ENCODE results near the gene UAP1. TPM values are rescaled to one million over a fixed set of nuclear protein-coding genes. Genes with fewer than 3 reads are reported as not detected.
"Not testable (repeated sequence)": the region's sequence is repeated elsewhere in the genome, so short reads cannot be mapped to it uniquely, and the experiment has no call there.

Gene UAP1
- total RNA-seq, 1 donor from 2014 or later, result 54.7 TPM

GRCh38 chr1:162571121-162571520 lies 9.6 kb downstream of the UAP1 start:
- H3K9me3 Mint-ChIP-seq; H3K4me3 Mint-ChIP-seq (ENCODE audit: low read depth); DNase-seq (ENCODE audit: low spot score); H3K27me3 Mint-ChIP-seq (ENCODE audit: low read depth); H3K27ac Mint-ChIP-seq; intact Hi-C loops (cut with micrococcal nuclease): not testable (repeated sequence)
- peaks cover 16% of the 10 kb centered on the region for H3K4me1 Mint-ChIP-seq (ENCODE audit: low read depth)
- H3K36me3 Mint-ChIP-seq (ENCODE audit: low read depth), result peaks cover 37% of the 10 kb centered on the region

DNA sequence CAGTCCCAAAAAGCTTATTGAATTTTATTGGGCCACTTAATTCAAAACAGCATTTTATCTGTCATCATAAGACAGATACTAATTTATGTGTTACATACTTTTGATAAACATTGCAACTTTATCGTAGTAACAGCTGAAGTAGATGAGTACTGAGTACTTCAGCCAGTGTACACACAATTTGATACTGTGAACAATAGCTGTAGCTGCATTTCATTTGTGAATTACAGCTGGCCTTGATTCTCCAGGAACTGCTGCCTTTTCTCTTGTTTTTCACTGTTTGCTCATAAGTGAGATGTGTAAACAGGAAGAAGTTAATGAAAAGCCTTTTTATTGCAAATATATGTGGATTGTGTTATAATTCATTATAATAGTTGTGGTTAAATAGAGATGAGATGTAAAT lies 10.2 kb downstream of the UAP1 start:
- no peaks in the 10 kb centered on the region for H3K9me3 Mint-ChIP-seq
- H3K27ac Mint-ChIP-seq, result no peak overlapping the region
- H3K36me3 Mint-ChIP-seq (ENCODE audit: low read depth), result peaks cover 33% of the 10 kb centered on the region
- H3K4me1 Mint-ChIP-seq (ENCODE audit: low read depth), result peaks cover 16% of the 10 kb centered on the region
- no peak for DNase-seq (ENCODE audit: low spot score)
- intact Hi-C loops (cut with micrococcal nuclease), result no loop called here
- no peak overlapping the region for H3K4me3 Mint-ChIP-seq (ENCODE audit: low read depth)
- H3K27me3 Mint-ChIP-seq (ENCODE audit: low read depth), result no peaks in the 10 kb centered on the region

DNA sequence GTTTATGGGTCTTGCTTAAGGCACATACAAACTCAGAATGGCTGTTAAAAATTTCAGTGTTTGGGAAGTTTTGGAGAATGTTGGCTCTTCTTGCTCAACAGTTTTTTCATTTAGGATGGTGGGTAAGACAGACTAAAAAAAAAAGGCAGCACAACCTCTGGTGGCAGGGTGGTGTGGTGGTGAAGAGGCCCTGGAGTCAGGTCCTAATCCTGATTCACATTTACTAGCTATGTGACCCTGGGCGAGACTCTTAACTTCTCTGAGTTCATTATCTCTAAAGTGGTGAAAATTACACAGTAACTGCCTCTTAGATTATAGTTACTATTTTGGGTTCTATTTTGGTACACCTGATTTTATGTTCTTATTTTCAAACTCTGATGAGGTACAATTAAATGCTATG lies 11.6 kb downstream of the UAP1 start:
- Mint-ChIP-seq H3K27ac (no peak overlapping the region), H3K9me3 (no peaks in the 10 kb centered on the region), H3K36me3 (ENCODE audit: low read depth) (peaks cover 22% of the 10 kb centered on the region), H3K27me3 (ENCODE audit: low read depth) (no peaks in the 10 kb centered on the region), H3K4me1 (ENCODE audit: low read depth) (peaks cover 14% of the 10 kb centered on the region), H3K4me3 (ENCODE audit: low read depth) (no peak overlapping the region)
- intact Hi-C loops (cut with micrococcal nuclease), result no loop called here
- DNase-seq (ENCODE audit: low spot score), result no peak

GRCh38 chr1:162578071-162578700 lies 16.7 kb downstream of the UAP1 start:
- peaks cover 2% of the 10 kb centered on the region for H3K4me1 Mint-ChIP-seq (ENCODE audit: low read depth)
- H3K27ac Mint-ChIP-seq, result no peak overlapping the region
- no peaks in the 10 kb centered on the region for H3K27me3 Mint-ChIP-seq (ENCODE audit: low read depth)
- no peaks in the 10 kb centered on the region for H3K9me3 Mint-ChIP-seq
- intact Hi-C loops (cut with micrococcal nuclease), result no loop called here
- H3K36me3 Mint-ChIP-seq (ENCODE audit: low read depth), result peaks cover 24% of the 10 kb centered on the region
- no peak overlapping the region for H3K4me3 Mint-ChIP-seq (ENCODE audit: low read depth)
- no peak for DNase-seq (ENCODE audit: low spot score)

- intact Hi-C loops (cut with micrococcal nuclease), result no loop called here
- no peaks in the 10 kb centered on the region for H3K9me3 Mint-ChIP-seq
- no peaks in the 10 kb centered on the region for H3K27me3 Mint-ChIP-seq (ENCODE audit: low read depth)
- peaks cover 21% of the 10 kb centered on the region for H3K36me3 Mint-ChIP-seq (ENCODE audit: low read depth)
- peaks cover 2% of the 10 kb centered on the region for H3K4me1 Mint-ChIP-seq (ENCODE audit: low read depth)
- no peak overlapping the region for H3K27ac Mint-ChIP-seq
- no peak overlapping the region for H3K4me3 Mint-ChIP-seq (ENCODE audit: low read depth)
- no peak for DNase-seq (ENCODE audit: low spot score)
Observed at GRCh38 chr1:162578936-162579335, 17.4 kb downstream of the UAP1 start.

- Mint-ChIP-seq H3K4me1 (ENCODE audit: low read depth) (peaks cover 2% of the 10 kb centered on the region), H3K4me3 (ENCODE audit: low read depth) (no peak overlapping the region), H3K36me3 (ENCODE audit: low read depth) (peaks cover 21% of the 10 kb centered on the region), H3K27me3 (ENCODE audit: low read depth) (no peaks in the 10 kb centered on the region), H3K9me3 (no peaks in the 10 kb centered on the region), H3K27ac (no peak overlapping the region)
- intact Hi-C loops (cut with micrococcal nuclease), result no loop called here
- DNase-seq (ENCODE audit: low spot score), result no peak
Observed at GRCh38 chr1:162580308-162580707, 18.8 kb downstream of the UAP1 start.

DNA sequence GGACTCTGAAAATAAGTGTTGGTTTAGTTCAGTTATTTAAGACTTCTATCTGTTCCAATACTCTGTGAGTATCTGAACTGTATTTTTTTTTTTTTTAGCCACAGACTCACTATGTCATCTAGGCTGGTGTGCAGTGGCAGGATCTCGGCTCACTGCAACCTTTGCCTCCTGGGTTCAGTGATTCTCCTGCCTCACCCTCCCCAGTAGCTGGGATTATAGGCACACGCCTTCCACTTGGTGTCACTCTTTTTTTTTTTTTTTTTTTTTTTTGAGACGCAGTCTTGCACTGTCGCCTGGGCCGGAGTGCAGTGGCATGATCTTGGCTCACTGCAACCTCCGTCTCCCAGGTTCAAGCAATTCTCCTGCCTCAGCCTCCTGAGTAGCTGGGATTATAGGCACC lies 21.4 kb downstream of the UAP1 start:
- DNase-seq (ENCODE audit: low spot score); H3K27ac Mint-ChIP-seq; H3K4me3 Mint-ChIP-seq (ENCODE audit: low read depth); H3K9me3 Mint-ChIP-seq; H3K27me3 Mint-ChIP-seq (ENCODE audit: low read depth); intact Hi-C loops (cut with micrococcal nuclease); H3K4me1 Mint-ChIP-seq (ENCODE audit: low read depth): not testable (repeated sequence)
- H3K36me3 Mint-ChIP-seq (ENCODE audit: low read depth), result peaks cover 27% of the 10 kb centered on the region

DNA sequence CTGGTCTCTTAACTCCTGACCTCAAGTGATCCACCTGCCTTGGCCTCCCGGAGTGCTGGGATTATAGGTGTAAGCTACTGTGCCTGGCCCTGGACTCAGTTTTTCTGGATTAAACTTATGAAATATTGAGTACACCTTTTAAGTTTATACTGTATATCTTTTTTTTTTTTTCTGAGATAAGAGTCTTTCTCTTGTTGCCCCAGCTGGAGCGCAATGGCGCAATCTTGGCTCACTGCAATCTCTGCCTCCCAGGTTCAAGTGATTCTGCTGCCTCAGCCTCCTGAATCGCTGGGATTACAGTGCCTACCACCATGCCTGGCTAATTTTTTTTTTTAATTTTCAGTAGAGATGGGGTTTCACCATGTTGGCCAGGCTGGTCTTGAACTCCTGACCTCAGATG lies 23.6 kb downstream of the UAP1 start:
- intact Hi-C loops (cut with micrococcal nuclease); H3K27me3 Mint-ChIP-seq (ENCODE audit: low read depth); H3K27ac Mint-ChIP-seq; DNase-seq (ENCODE audit: low spot score); H3K4me3 Mint-ChIP-seq (ENCODE audit: low read depth); H3K4me1 Mint-ChIP-seq (ENCODE audit: low read depth); H3K9me3 Mint-ChIP-seq: not testable (repeated sequence)
- H3K36me3 Mint-ChIP-seq (ENCODE audit: low read depth), result peaks cover 32% of the 10 kb centered on the region

GRCh38 chr1:162587347-162587746 lies 25.8 kb downstream of the UAP1 start:
- Mint-ChIP-seq H3K36me3 (ENCODE audit: low read depth) (peaks cover 32% of the 10 kb centered on the region), H3K4me1 (ENCODE audit: low read depth) (no peaks in the 10 kb centered on the region), H3K9me3 (no peaks in the 10 kb centered on the region), H3K4me3 (ENCODE audit: low read depth) (no peak overlapping the region), H3K27ac (no peak overlapping the region), H3K27me3 (ENCODE audit: low read depth) (no peaks in the 10 kb centered on the region)
- intact Hi-C loops (cut with micrococcal nuclease), result no loop called here
- no peak for DNase-seq (ENCODE audit: low spot score)

DNA sequence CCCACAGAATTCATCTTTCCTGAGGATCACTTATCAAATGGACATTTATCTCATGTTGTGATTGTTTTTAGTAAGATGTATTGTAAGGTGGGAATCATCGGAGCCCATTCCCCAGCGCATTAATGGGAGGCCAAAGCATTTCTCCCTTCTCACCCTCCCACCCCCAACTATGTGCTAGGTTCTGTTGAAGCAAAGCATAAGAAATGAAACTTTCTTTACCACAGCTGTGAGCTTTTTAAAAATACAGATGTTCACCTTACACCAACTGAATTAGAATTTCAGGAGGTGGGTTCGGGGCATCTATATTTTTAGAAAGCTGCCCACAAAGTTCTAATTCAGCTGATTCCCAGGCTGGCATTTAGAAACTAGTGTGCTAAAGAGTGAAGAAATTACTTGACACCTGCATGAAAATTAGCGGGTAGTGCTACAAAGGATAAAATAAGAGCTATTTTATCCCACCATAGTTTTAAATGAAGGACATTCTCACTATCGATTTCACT lies 26.3 kb downstream of the UAP1 start:
- H3K4me3 Mint-ChIP-seq (ENCODE audit: low read depth), result no peak overlapping the region
- intact Hi-C loops (cut with micrococcal nuclease), result no loop called here
- DNase-seq (ENCODE audit: low spot score), result no peak
- H3K27ac Mint-ChIP-seq, result no peak overlapping the region
- peaks cover 36% of the 10 kb centered on the region for H3K36me3 Mint-ChIP-seq (ENCODE audit: low read depth)
- H3K27me3 Mint-ChIP-seq (ENCODE audit: low read depth), result no peaks in the 10 kb centered on the region
- no peaks in the 10 kb centered on the region for H3K4me1 Mint-ChIP-seq (ENCODE audit: low read depth)
- no peaks in the 10 kb centered on the region for H3K9me3 Mint-ChIP-seq

DNA sequence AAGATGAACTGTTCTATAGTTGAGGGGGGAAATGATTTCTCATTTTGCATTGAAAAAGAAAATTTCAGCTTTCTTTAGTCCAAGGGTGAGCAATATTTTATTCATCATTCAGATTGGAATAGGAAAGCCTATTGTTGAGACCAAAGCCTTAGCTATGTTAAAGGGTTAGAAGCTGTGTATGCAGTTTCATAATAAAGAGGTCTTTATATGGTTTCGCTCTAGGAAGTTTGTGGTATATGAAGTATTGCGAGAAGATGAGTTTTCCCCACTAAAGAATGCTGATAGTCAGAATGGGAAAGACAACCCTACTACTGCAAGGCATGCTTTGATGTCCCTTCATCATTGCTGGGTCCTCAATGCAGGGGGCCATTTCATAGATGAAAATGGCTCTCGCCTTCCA lies 28.6 kb downstream of the UAP1 start:
- no peak overlapping the region for H3K27ac Mint-ChIP-seq
- no peaks in the 10 kb centered on the region for H3K27me3 Mint-ChIP-seq (ENCODE audit: low read depth)
- H3K4me3 Mint-ChIP-seq (ENCODE audit: low read depth), result no peak overlapping the region
- H3K36me3 Mint-ChIP-seq (ENCODE audit: low read depth), result peaks cover 47% of the 10 kb centered on the region
- no peak for DNase-seq (ENCODE audit: low spot score)
- no peaks in the 10 kb centered on the region for H3K9me3 Mint-ChIP-seq
- intact Hi-C loops (cut with micrococcal nuclease), result no loop called here
- no peaks in the 10 kb centered on the region for H3K4me1 Mint-ChIP-seq (ENCODE audit: low read depth)

DNA sequence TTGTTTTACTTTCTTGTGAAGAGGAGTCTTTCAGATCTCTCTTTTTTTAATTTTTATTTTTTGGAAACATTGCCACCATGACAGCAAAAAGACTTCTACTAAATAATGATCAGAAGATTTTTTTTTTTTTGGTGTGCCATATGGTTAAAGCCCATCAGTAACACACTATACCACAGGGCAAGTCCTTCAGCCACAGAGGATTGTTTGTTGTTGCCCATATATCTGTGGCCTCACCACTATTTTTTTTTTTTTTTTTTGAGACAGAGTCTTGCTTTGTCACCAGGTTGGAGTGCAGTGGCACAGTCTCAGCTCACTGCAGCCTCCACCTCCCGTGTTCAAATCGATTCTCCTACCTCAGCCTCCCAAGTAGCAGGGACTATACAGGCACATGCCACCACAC lies 29.2 kb downstream of the UAP1 start:
- H3K27ac Mint-ChIP-seq, result no peak overlapping the region
- H3K4me3 Mint-ChIP-seq (ENCODE audit: low read depth), result no peak overlapping the region
- H3K9me3 Mint-ChIP-seq, result no peaks in the 10 kb centered on the region
- intact Hi-C loops (cut with micrococcal nuclease), result no loop called here
- no peaks in the 10 kb centered on the region for H3K27me3 Mint-ChIP-seq (ENCODE audit: low read depth)
- DNase-seq (ENCODE audit: low spot score), result no peak
- peaks cover 50% of the 10 kb centered on the region for H3K36me3 Mint-ChIP-seq (ENCODE audit: low read depth)
- H3K4me1 Mint-ChIP-seq (ENCODE audit: low read depth), result no peaks in the 10 kb centered on the region

DNA sequence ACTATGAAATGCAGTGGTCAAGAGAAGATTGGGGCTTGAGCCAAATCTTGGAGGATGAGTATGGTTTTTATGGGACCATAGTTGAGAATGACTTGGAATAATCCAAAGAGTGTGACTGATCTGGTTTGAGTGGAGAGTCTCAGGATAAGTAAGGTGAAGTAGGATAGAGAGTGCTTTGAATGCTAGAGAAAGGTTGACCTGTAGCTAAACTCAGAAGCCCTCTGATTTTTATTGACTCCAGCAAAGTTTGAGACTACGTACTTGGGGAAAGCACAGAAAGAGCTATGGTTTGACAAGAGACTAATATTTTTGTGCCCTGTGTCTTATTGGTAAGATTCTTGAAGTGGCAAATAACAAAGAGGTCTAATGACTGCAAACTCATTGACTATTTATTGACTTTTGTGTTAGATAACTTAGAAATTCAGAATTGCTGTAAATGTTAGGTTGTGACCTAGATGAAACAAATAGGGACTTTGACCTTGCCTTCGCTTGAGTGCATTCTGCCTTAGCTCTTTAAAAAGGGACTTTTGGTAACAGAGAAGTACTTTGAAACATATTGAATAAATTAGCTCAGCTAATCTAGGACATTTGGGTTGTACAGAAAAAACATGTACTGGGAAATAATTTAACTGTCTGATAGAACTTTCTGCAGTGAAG lies 35.1 kb downstream of the UAP1 start:
- Mint-ChIP-seq H3K4me3 (ENCODE audit: low read depth) (no peak overlapping the region), H3K36me3 (ENCODE audit: low read depth) (peaks cover 46% of the 10 kb centered on the region), H3K27ac (no peak overlapping the region), H3K9me3 (no peaks in the 10 kb centered on the region), H3K27me3 (ENCODE audit: low read depth) (no peaks in the 10 kb centered on the region), H3K4me1 (ENCODE audit: low read depth) (no peaks in the 10 kb centered on the region)
- intact Hi-C loops (cut with micrococcal nuclease), result no loop called here
- no peak for DNase-seq (ENCODE audit: low spot score)

Data from activated T-helper 2 cell treated with anti-CD3 and anti-CD28 coated beads, Interferon-gamma antibody, Interleukin-2, Interleukin-4, amounts not matched to agents 10 μg/mL and 5 μg/mL and 100 μg/mL, durations not matched to agents 14 hours and 24 hours and 36 hours (primary cell).